GM21447 (cell line): ENCODE measurements around the gene PTPN22.
A peak's percentile ranks its signal among the peaks of the same experiment; 100 is the strongest.
"Not testable (repeated sequence)": the region's sequence is repeated elsewhere in the genome, so short reads cannot be mapped to it uniquely, and the experiment has no call there.

Source experiments
- ATAC-seq: cut with Tn5 transposase; IDR thresholded peaks from one replicate; pipeline ENCODE4 v1.9.1; 2021; ENCODE audit not compliant: unreplicated experiment

The PTPN22 gene

DNA sequence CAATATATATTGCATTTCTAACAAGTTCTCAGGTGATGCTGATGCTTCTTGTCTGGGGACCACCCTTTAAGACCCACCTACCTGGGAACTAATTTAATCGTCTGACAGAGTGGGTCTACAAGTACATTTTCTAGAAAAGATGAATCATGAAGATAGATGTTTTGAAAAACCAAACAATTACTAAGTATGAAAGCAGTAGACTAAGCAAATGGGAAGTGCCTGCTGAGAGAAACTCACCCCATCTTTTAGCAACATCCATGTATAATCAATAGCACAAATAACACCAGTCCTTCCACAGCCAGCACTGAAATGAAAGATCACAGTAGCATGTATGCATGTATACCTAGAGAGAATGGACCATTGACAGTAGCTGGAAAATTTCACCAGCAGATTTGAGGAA is 17.3 kb downstream of the PTPN22 start:
- no peak for ATAC-seq

- not testable (repeated sequence) for ATAC-seq
Measured at GRCh38 chr1:113852694-113853093, 18.8 kb downstream of the PTPN22 start.

DNA sequence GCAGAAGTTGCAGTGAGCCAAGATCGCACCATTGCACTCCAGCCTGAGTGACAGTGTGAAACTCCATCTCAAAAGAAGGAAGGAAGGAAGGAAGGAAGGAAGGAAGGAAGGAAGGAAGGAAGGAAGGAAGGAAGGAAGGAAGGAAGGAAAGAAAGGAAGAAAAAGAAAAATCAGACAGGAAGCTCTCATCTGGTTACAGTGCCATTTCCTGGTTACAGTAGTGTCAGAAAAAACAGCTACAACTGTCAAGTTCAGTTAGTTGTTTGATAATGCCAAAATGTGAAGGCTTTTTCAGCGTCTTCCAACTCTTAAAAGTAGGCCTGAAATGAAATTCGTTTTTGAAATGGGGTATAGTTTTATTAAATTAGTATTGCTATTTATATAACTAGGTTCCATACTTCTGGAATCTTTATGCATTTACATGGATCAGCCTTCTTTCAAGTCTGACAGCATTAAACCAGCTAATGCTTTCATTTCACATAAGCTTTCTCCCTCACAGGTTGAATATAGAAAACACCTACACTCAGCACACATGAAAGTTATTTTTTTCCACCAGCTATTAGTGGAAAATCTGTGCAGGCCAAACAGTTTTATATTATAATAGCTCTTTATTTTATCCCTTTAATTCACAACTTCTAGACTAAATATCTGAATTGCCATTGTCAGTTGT is 21.2 kb downstream of the PTPN22 start:
- ATAC-seq, result no peak

DNA sequence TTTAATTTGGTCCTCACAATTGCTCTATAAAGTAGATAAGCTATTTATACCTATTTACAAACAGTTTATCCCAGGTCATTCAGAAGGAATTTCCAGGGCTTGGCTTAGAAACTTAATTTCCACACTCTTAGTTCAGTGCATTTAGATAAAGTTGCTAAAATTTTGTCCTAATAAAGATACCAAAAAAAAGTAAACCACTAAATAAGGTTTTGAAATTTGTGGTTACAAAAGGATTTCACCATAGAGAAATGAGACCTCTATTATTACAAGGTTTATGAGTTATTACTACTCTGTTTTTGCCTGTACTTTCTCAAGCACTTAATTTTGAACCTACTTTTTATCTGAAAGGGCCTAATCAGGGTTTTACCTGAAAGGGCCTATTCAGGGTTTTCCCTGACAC is 22.4 kb downstream of the PTPN22 start:
- ATAC-seq, result no peak

- ATAC-seq, result no peak
Measured at GRCh38 chr1:113846391-113847035, 25.0 kb downstream of the PTPN22 start.

GRCh38 chr1:113836534-113836933 is 35.0 kb downstream of the PTPN22 start:
- ATAC-seq, result no peak

GRCh38 chr1:113835686-113836290 is 35.7 kb downstream of the PTPN22 start:
- ATAC-seq, result no peak

GRCh38 chr1:113834716-113835115 is 36.8 kb downstream of the PTPN22 start:
- no peak for ATAC-seq

DNA sequence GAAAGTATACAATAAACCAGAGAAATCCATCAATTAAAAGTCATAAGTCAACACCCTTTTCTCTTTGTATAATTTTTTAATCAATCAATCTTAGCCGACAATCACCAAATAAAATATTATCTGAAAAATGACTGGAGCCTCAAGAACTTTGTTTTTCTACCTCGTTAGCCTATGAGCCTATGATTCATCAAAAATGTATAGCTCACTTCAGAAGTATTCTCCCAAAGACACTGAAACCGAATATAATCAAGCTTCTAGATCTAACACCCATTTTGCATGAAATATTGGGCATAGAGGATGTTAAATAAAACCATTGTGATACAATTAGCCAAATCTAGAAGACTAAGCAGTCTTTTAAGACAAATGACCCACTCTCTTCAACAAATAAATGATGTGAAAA is 41.5 kb downstream of the PTPN22 start:
- ATAC-seq, result no peak

DNA sequence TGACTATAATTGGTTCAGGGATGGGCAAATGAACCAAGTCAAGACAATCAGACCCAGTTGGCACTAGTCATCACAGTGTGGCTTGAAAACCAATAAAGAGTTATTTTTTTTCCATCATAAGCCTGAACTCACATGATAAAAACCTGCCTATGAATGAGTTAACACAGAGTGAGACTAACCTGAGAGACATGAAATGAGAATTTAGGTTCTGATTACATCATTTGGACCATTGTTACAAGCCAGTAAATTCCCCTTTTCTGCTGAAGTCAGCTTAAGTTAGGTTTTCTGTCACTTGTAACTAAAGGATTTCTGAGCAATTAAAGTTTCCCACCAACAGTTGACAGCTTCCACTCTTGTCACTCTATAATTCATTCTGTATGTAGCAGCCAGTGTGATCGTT is 49.6 kb downstream of the PTPN22 start:
- no peak for ATAC-seq

DNA sequence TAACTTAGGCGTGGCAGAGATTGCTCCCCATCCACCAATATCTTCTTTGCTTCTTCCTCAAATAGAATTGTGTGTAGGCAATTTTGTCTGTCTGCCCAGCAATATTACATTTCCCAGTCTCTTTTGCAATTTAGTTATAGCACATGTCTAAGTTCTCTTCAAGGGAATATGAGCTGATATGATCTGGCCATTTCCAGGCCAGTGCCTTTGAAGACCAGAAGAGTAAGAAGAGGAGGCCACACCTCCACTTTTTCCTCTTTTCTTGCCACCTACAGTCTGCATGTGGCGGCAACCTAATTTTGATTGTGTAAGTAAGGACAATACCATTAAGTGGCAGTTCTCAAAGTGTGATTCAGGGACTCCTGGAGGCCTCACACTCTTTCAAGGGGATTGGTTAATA is 52.9 kb downstream of the PTPN22 start:
- ATAC-seq, result no peak

GRCh38 chr1:113813218-113813617 is 58.3 kb downstream of the PTPN22 start:
- ATAC-seq, result no peak

GRCh38 chr1:113812661-113813135 is 58.8 kb downstream of the PTPN22 start:
- ATAC-seq, result no peak

DNA sequence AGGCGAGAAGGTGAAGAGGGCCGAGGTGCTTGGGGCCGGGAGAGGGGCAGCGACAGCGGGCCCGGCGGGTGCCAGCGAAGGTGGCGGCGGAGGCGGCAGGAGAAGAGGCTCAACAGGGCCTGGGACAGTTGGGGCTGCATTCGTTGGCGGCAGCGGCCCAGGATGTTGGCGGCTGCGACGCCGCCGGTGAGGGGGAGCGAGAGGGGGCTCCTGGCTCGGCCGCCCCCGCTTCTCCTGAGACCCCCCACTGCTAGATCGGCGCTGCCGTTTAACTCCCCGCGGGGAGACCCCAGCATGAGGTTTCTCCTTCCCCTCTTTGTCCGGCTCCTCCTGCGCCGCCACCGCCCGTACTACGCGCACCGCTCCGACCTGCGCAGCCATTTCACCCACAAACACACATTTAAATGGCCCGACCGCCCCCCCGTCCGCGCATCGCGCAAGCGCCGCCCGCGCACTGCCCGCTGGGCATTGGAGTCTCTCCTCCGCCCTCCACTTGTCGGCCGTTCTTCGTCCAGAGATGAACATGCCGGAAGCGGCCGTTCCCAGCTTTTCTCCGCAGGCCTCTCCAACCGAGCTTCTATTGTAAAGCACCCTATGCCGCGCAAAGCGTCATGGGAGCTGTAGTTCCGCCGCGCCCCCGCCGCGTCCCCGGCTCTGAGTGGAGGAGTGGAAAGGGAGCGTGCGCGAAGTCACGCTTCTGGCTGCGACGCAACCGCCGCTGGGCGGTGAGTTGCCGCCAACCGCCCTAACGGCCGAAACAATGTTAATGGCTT is 59.4 kb downstream of the PTPN22 start, which contains the start of gene RSBN1:
TSS of gene RSBN1 (minus strand) at position 589 of the 773 bp plus-strand sequence. CDS start at position 525, 64 bp downstream.
- peak; percentile 90 for ATAC-seq

DNA sequence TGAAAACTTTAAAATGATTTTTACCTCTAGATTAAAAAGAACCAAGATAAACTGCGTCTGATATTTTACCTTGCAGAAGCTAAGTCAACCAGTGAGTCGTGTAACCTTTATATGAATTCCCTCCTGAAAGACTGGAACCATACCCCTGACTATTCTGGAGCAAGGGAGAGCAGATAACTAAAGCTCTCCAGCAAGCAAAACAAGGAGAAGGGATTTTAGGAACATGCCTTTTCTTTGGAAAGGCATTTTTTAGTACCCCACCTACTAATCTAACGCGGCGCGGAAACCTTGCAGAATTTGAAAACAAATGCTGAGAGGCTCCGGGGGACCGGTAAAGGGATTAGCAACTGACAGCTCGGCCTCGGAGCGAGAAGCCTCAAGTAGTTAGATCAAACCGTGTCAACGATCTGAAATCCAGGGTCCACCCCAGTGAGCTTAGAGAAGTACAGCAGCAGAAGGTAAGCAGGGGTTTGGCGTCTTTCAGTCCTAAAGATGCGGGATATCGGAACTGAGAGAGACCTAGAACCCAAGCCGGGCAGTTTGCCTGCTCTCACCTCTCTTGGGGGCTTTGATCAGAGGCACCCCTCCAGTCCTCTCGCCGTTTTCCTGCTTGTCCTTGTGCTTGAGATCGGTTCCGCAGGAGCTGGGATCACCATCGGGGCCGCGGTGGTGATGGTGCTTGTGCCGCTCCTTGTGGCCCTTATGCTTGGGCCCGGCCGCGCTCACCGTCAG is 60.2 kb downstream of the PTPN22 start:
- ATAC-seq, result no peak

- no peak for ATAC-seq
Measured at GRCh38 chr1:113809670-113810602, 61.6 kb downstream of the PTPN22 start.

DNA sequence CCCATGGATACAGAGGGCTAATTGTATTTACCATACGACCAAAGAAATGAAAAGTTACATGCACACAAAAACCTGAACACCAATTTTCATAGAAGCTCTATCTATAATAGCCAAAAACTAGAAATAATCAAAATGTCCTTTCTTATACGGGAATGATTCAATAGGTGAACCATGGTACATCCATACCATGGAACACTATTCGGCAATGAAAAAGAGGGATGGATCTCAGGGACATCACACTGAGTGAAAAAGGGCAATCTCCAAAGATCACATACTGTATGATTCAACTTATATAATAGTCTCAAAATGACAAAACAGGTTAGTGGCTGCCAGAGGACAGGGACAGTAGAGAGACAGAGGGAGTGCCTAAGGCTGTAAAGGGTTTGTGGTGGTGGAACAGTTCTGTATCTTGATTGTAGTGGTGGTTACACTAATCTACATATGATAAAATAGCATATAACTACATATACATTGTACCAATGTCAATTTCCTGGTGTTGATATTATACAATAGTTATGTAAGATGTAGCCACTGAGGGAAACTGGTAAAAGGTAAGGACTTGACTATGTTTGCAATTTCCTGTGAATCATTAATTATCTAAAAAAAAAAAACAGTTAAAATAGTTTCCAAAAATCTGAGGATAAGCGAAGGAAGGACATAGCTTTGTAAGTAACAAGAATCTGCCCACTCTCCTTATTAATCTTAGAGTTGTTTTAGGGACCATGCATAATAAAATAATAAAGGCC is 62.9 kb downstream of the PTPN22 start:
- no peak for ATAC-seq

GRCh38 chr1:113805639-113806038 is 65.9 kb downstream of the PTPN22 start:
- ATAC-seq, result no peak

- no peak for ATAC-seq
Measured at GRCh38 chr1:113805256-113805531, 66.3 kb downstream of the PTPN22 start.
